ENCODE data around the gene CRIP3. TPM values are rescaled to one million over a fixed set of nuclear protein-coding genes. Genes with fewer than 3 reads are reported as not detected.

Gene CRIP3
- total and polyA plus RNA-seq, 2 of the 13 experiments (the other 11 are each of a cell fraction or from before 2014, with no cell fraction given) = 6.3 to 9.3 TPM

- TF ChIP-seq E2F2 (CRISPR knock-in tag; IDR thresholded peaks at IDR 0.05; ENCODE audit: borderline replicate concordance) (no peak), ZNF792 (CRISPR knock-in tag; IDR thresholded peaks at IDR 0.05) (no peak; the same call in 1 of the 2 replicates), NKX3-1 (CRISPR knock-in tag; IDR thresholded peaks at IDR 0.05) (no peak), ATF7-NPFF (CRISPR knock-in tag; IDR thresholded peaks at IDR 0.05; ENCODE audit: low read depth) (0 out of 2 replicates have a peak, but pooled peaks have one; percentile 17), ERF (CRISPR knock-in tag; IDR thresholded peaks at IDR 0.05) (no peak), ATF7 (IDR thresholded peaks at IDR 0.05) (no peak), ATF7 (CRISPR knock-in tag; IDR thresholded peaks at IDR 0.05) (no peak; the same call in 1 of the 2 replicates), ZNF430 (CRISPR knock-in tag; IDR thresholded peaks at IDR 0.05) (no peak), CHCHD3 (CRISPR knock-in tag; IDR thresholded peaks at IDR 0.05) (no peak), ATF2 (CRISPR knock-in tag; IDR thresholded peaks at IDR 0.05) (no peak), ZFYVE20 (CRISPR knock-in tag; IDR thresholded peaks at IDR 0.05; ENCODE audit: borderline replicate concordance, low read depth) (no peak), ZNF761 (CRISPR knock-in tag; conservative IDR thresholded peaks at IDR 0.05) (no peak), SAFB2 (CRISPR knock-in tag; IDR thresholded peaks at IDR 0.05; ENCODE audit: borderline replicate concordance, low read depth) (no peak), IKZF4 (CRISPR knock-in tag; IDR thresholded peaks at IDR 0.05; ENCODE audit: borderline replicate concordance, low read depth, not compliant biosample characterization) (no peak), DNMT3B (CRISPR knock-in tag; conservative IDR thresholded peaks at IDR 0.05) (no peak), NFKBIZ (CRISPR knock-in tag; IDR thresholded peaks at IDR 0.05) (no peak), ZNF639 (CRISPR knock-in tag; conservative IDR thresholded peaks at IDR 0.05) (no peak), KMT2A (CRISPR knock-in tag; IDR thresholded peaks at IDR 0.05) (no peak), PPARG (CRISPR knock-in tag; conservative IDR thresholded peaks at IDR 0.05) (no peak), DRAP1 (CRISPR knock-in tag; IDR thresholded peaks at IDR 0.05) (no peak), ZNF207 (IDR thresholded peaks at IDR 0.05; ENCODE audit: borderline replicate concordance) (no peak), RAD21 (CRISPR knock-in tag; IDR thresholded peaks at IDR 0.05) (no peak), MTA1 (CRISPR knock-in tag; IDR thresholded peaks at IDR 0.05; ENCODE audit: borderline replicate concordance) (no peak), MEF2D (CRISPR knock-in tag; IDR thresholded peaks at IDR 0.05) (no peak), HOXA9 (CRISPR knock-in tag; IDR thresholded peaks at IDR 0.05; ENCODE audit: borderline replicate concordance) (no peak), RXRA (CRISPR knock-in tag; IDR thresholded peaks at IDR 0.05) (no peak), ZNF253 (CRISPR knock-in tag; IDR thresholded peaks at IDR 0.05; ENCODE audit: borderline replicate concordance) (no peak), ZNF24 (IDR thresholded peaks at IDR 0.05) (no peak)
Measured at GRCh38 chr6:43274127-43274915, 34.3 kb downstream of the CRIP3 start (continued).
